HEK293 (cell line): ENCODE measurements around the gene DNMT3A.

Source experiments
- KLF10 ChIP-seq: fragments of 450-650 bp; IDR thresholded peaks from 2 replicates; pipeline ENCODE4 v1.5.1; 2018; ENCODE audit warnings: missing biosample characterization, mild to moderate bottlenecking, missing genetic modification characterization
- PATZ1 ChIP-seq: fragments of 450-650 bp; formaldehyde crosslinking; IDR thresholded peaks from 2 replicates; pipeline ENCODE4 v1.5.1; 2016; ENCODE audit warnings: missing biosample characterization, missing genetic modification characterization
- PRDM1 ChIP-seq: fragments of 450-650 bp; formaldehyde crosslinking; IDR thresholded peaks from 2 replicates; pipeline ENCODE4; 2016; ENCODE audit warnings: missing biosample characterization, missing genetic modification characterization
- PRDM10 ChIP-seq: fragments of 450-650 bp; formaldehyde crosslinking; IDR thresholded peaks from 2 replicates; pipeline ENCODE4 v1.5.1; 2016; ENCODE audit warnings: missing biosample characterization, missing genetic modification characterization
- RBAK ChIP-seq: fragments of 450-650 bp; formaldehyde crosslinking; IDR thresholded peaks from 2 replicates; pipeline ENCODE4 v1.5.1; 2016; ENCODE audit warnings: missing biosample characterization, missing genetic modification characterization
- SCRT1 ChIP-seq: fragments of 450-650 bp; formaldehyde crosslinking; IDR thresholded peaks from 2 replicates; pipeline ENCODE4 v1.5.1; 2016; ENCODE audit warnings: missing biosample characterization, missing genetic modification characterization, borderline replicate concordance
- ZBTB11 ChIP-seq: fragments of 450-650 bp; formaldehyde crosslinking; conservative IDR thresholded peaks from 2 replicates; pipeline ENCODE4 v1.5.1; 2016; ENCODE audit warnings: low read depth, missing biosample characterization, missing genetic modification characterization
- ZBTB21 ChIP-seq: fragments of 450-650 bp; formaldehyde crosslinking; IDR thresholded peaks from 2 replicates; pipeline ENCODE4 v1.5.1; 2017; ENCODE audit warnings: missing biosample characterization, missing genetic modification characterization
- ZNF155 ChIP-seq: fragments of 450-650 bp; formaldehyde crosslinking; IDR thresholded peaks from 2 replicates; pipeline ENCODE4 v1.5.1; 2016; ENCODE audit warnings: missing biosample characterization, missing genetic modification characterization
- ZNF174 ChIP-seq: fragments of 450-650 bp; formaldehyde crosslinking; IDR thresholded peaks from 2 replicates; pipeline ENCODE4 v1.5.0; 2017; ENCODE audit warnings: missing biosample characterization, mild to moderate bottlenecking, missing genetic modification characterization
- ZNF184 ChIP-seq: fragments of 450-650 bp; IDR thresholded peaks from 2 replicates; pipeline ENCODE4 v1.5.1; 2018; ENCODE audit warnings: missing biosample characterization, mild to moderate bottlenecking, missing genetic modification characterization
- ZNF24 ChIP-seq: fragments of 450-650 bp; formaldehyde crosslinking; IDR thresholded peaks from 2 replicates; pipeline ENCODE4 v1.5.1; 2016; ENCODE audit warnings: missing biosample characterization, missing genetic modification characterization
- ZNF660 ChIP-seq: fragments of 450-650 bp; IDR thresholded peaks from 2 replicates; pipeline ENCODE4 v1.5.1; 2018; ENCODE audit warnings: missing biosample characterization, mild to moderate bottlenecking, missing genetic modification characterization
- ZNF830 ChIP-seq: fragments of 450-650 bp; IDR thresholded peaks from 2 replicates; pipeline ENCODE4 v1.5.0; 2018; ENCODE audit warnings: missing biosample characterization, missing genetic modification characterization, low read depth, mild to moderate bottlenecking, moderate library complexity
- TF ChIP-seq, protein P1 (sequence below): fragments of 450-650 bp; formaldehyde crosslinking; IDR thresholded peaks from 2 replicates; pipeline ENCODE4 v1.5.1; 2016; ENCODE audit warnings: missing biosample characterization, missing genetic modification characterization, low read depth
- TF ChIP-seq, protein P2 (sequence below): fragments of 450-650 bp; formaldehyde crosslinking; IDR thresholded peaks from 2 replicates; pipeline ENCODE4 v1.5.1; 2016; ENCODE audit warnings: missing biosample characterization, missing genetic modification characterization, low read depth
- TF ChIP-seq, protein P3 (sequence below): fragments of 450-650 bp; formaldehyde crosslinking; IDR thresholded peaks from 2 replicates; pipeline ENCODE4 v1.5.1; 2016; ENCODE audit warnings: missing biosample characterization, missing genetic modification characterization
- TF ChIP-seq, protein P4 (sequence below): fragments of 450-650 bp; formaldehyde crosslinking; IDR thresholded peaks from 2 replicates; pipeline ENCODE4 v1.5.1; 2016; ENCODE audit warnings: missing biosample characterization, missing genetic modification characterization

Gene DNMT3A

DNA sequence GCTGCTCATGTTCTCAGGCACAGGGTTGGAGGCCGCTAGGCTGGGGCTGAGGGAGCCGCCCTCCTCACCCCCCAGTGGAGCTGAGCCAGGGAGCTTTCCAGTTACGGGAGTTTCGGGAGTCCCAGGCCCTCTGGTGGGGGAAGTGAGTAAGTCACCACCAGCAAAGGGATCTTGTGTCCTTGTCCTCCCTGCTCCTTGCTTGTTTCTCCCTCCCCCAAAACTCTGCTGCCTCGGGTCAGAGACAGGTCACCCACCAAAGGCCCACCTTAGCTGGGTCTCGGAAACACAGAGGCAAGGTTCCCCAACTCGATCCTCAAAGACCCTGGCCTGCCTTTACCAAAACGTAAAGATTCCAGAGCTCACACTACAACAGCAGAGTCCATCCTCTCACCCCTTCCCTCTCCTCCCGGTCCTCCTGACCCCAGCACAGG lies 112.9 kb downstream of the DNMT3A start (continued):
- TF ChIP-seq ZNF24 (tag by site-specific recombination) (no peak), ZNF660 (tag by site-specific recombination) (0 out of 2 replicates have a peak, but pooled peaks have one; percentile 36), PRDM10 (tag by site-specific recombination) (no peak), KLF10 (tag by site-specific recombination) (no peak), PATZ1 (tag by site-specific recombination) (peak; percentile 60; the same call in 1 of the 2 replicates), PRDM1 (no peak), SCRT1 (tag by site-specific recombination) (no peak), ZNF184 (no peak), ZBTB21 (tag by site-specific recombination) (no peak), ZNF174 (tag by site-specific recombination) (no peak), ZNF155 (tag by site-specific recombination) (no peak), ZBTB11 (peak; percentile 21; the same call in 1 of the 2 replicates), ZNF830 (no peak), RBAK (tag by site-specific recombination) (no peak)
- TF ChIP-seq, protein P1, sequence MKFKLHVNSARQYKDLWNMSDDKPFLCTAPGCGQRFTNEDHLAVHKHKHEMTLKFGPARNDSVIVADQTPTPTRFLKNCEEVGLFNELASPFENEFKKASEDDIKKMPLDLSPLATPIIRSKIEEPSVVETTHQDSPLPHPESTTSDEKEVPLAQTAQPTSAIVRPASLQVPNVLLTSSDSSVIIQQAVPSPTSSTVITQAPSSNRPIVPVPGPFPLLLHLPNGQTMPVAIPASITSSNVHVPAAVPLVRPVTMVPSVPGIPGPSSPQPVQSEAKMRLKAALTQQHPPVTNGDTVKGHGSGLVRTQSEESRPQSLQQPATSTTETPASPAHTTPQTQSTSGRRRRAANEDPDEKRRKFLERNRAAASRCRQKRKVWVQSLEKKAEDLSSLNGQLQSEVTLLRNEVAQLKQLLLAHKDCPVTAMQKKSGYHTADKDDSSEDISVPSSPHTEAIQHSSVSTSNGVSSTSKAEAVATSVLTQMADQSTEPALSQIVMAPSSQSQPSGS (tag by site-specific recombination): no peak
- TF ChIP-seq, protein P2, sequence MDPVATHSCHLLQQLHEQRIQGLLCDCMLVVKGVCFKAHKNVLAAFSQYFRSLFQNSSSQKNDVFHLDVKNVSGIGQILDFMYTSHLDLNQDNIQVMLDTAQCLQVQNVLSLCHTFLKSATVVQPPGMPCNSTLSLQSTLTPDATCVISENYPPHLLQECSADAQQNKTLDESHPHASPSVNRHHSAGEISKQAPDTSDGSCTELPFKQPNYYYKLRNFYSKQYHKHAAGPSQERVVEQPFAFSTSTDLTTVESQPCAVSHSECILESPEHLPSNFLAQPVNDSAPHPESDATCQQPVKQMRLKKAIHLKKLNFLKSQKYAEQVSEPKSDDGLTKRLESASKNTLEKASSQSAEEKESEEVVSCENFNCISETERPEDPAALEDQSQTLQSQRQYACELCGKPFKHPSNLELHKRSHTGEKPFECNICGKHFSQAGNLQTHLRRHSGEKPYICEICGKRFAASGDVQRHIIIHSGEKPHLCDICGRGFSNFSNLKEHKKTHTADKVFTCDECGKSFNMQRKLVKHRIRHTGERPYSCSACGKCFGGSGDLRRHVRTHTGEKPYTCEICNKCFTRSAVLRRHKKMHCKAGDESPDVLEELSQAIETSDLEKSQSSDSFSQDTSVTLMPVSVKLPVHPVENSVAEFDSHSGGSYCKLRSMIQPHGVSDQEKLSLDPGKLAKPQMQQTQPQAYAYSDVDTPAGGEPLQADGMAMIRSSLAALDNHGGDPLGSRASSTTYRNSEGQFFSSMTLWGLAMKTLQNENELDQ (tag by site-specific recombination): no peak
- TF ChIP-seq, protein P3, sequence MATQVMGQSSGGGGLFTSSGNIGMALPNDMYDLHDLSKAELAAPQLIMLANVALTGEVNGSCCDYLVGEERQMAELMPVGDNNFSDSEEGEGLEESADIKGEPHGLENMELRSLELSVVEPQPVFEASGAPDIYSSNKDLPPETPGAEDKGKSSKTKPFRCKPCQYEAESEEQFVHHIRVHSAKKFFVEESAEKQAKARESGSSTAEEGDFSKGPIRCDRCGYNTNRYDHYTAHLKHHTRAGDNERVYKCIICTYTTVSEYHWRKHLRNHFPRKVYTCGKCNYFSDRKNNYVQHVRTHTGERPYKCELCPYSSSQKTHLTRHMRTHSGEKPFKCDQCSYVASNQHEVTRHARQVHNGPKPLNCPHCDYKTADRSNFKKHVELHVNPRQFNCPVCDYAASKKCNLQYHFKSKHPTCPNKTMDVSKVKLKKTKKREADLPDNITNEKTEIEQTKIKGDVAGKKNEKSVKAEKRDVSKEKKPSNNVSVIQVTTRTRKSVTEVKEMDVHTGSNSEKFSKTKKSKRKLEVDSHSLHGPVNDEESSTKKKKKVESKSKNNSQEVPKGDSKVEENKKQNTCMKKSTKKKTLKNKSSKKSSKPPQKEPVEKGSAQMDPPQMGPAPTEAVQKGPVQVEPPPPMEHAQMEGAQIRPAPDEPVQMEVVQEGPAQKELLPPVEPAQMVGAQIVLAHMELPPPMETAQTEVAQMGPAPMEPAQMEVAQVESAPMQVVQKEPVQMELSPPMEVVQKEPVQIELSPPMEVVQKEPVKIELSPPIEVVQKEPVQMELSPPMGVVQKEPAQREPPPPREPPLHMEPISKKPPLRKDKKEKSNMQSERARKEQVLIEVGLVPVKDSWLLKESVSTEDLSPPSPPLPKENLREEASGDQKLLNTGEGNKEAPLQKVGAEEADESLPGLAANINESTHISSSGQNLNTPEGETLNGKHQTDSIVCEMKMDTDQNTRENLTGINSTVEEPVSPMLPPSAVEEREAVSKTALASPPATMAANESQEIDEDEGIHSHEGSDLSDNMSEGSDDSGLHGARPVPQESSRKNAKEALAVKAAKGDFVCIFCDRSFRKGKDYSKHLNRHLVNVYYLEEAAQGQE (tag by site-specific recombination): no peak
- TF ChIP-seq, protein P4, sequence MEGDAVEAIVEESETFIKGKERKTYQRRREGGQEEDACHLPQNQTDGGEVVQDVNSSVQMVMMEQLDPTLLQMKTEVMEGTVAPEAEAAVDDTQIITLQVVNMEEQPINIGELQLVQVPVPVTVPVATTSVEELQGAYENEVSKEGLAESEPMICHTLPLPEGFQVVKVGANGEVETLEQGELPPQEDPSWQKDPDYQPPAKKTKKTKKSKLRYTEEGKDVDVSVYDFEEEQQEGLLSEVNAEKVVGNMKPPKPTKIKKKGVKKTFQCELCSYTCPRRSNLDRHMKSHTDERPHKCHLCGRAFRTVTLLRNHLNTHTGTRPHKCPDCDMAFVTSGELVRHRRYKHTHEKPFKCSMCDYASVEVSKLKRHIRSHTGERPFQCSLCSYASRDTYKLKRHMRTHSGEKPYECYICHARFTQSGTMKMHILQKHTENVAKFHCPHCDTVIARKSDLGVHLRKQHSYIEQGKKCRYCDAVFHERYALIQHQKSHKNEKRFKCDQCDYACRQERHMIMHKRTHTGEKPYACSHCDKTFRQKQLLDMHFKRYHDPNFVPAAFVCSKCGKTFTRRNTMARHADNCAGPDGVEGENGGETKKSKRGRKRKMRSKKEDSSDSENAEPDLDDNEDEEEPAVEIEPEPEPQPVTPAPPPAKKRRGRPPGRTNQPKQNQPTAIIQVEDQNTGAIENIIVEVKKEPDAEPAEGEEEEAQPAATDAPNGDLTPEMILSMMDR: peak; percentile 81
